H54 (cell line): ENCODE data around the gene RAMP1.
"Not testable (repeated sequence)": the region's sequence is repeated elsewhere in the genome, so short reads cannot be mapped to it uniquely, and the experiment has no call there.

Experiments
- DNase-seq: peaks from one replicate; pipeline ENCODE4 v3.0.0; 2011; ENCODE audit warnings: low spot score, mixed read lengths; ENCODE audit not compliant: insufficient read length
- FAIRE-seq: peaks from 3 replicates; lab custom pipeline; 2011; peaks lifted over from hg19 to GRCh38; lab: Jason Lieb, UNC
- POLR2A ChIP-seq: IDR thresholded peaks from 2 replicates; pipeline ENCODE4 v1.6.1; 2011; ENCODE audit warnings: low read depth, mild to moderate bottlenecking, low read length

RAMP1 gene

DNA sequence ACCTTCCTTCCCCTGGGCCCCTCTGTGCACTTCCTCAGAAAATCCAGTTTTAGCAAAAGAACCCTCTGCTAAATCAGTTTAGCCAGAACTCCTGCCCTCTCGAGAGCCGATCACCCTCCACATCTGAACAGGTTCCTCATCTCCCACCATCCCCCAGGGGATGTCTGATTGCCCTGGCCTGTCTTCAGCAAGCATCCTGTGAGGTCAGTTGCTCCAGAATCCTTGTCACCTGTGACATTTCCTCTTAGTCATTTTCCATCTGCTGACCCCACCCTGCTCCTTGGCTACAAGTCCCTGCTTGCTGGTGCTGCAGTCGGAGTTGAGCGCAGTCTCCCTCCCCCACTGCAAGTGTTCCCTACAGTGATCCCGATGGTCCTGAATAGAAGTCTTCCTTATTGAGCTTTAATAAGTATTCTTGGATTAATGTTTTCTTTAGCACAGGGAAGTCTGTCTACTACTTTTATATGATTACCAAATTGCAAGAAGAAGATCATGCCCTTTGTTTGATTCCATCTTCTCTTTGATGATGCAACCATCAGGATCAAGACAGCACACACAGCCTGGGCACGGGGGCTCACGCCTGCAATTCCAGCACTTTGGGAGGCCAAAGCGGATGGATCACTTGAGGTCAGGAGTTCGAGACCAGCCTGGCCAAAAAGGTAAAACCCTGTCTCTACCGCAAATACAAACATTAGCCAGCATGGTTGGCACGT is 76.5 kb downstream of the RAMP1 start:
- TF ChIP-seq POLR2A = no peak
- no peak for DNase-seq
- FAIRE-seq = no peak

DNA sequence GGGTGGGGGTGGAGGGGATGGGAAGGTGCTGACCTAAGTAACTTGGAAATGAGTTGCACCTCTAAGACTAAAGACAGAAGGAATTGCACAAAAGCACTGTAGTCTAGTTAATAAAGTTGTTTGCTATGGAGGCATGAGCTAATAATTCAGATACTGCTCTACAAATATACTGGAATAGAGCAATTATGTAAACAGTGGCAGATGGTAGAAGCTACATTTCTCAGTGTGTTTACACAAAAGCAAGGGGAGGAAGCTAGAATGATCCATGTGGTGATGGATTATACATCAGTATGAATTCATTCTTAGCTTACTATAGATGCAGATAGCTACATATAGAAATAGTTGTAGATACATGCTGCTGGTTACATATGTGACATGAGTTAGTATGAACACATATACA is 79.8 kb downstream of the RAMP1 start:
- DNase-seq = no peak
- FAIRE-seq = no peak

DNA sequence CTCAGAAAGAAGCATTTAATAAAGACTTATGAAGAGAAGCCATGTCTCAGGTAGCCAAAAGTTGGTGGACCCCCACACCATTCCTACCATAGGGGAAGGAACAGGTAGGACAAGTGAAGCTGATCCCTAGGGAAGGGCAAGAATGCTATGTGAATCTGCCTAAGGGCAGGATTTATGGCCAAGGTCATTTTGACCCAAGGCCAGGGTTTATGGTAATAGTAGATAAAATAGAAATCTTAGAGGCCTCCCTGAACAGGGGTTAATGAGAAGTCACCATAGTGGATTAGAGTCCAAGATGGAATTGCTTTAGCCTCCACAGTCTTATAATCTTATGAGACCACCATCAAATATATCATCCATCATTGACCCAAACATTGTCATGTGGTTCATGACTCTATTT is 81.4 kb downstream of the RAMP1 start:
- FAIRE-seq (no peak), DNase-seq (no peak)
- TF ChIP-seq POLR2A = no peak

More for the DNA sequence above, 79.8 kb downstream of the RAMP1 start:
- no peak for TF ChIP-seq POLR2A

- no peak for FAIRE-seq
Measured at GRCh38 chr2:237941239-237941638, 81.8 kb downstream of the RAMP1 start.

DNA sequence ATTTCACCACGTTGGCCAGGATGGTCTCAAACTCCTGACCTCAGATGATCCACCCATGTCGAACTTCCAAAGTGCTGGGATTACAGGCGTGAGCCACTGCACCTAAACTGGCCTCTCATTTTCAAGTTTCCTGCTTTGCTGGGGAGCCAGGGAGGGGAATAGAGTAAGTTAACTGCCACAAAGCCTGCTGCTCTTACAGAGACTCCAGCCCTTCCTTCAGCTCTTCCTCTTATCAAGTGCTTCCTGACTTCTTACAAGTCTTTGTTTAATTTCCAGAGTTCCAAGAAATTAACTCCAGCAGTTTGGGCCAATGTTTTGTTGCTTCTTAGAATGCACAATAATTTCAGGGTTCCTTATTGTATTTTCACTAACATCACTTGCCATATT is 83.1 kb downstream of the RAMP1 start:
- DNase-seq = no peak
- no peak for FAIRE-seq
- no peak for TF ChIP-seq POLR2A

More at GRCh38 chr2:237941239-237941638, 81.8 kb downstream of the RAMP1 start:
- no peak for DNase-seq
- no peak for TF ChIP-seq POLR2A

GRCh38 chr2:237943395-237944094 is 84.1 kb downstream of the RAMP1 start:
- no peak for DNase-seq
- no peak for TF ChIP-seq POLR2A
- FAIRE-seq = no peak

GRCh38 chr2:237944302-237944701 is 84.9 kb downstream of the RAMP1 start:
- DNase-seq (no peak), FAIRE-seq (no peak)
- no peak for TF ChIP-seq POLR2A

- no peak for TF ChIP-seq POLR2A
- DNase-seq = no peak
- FAIRE-seq = no peak
Measured at GRCh38 chr2:237946423-237946822, 87.0 kb downstream of the RAMP1 start.

DNA sequence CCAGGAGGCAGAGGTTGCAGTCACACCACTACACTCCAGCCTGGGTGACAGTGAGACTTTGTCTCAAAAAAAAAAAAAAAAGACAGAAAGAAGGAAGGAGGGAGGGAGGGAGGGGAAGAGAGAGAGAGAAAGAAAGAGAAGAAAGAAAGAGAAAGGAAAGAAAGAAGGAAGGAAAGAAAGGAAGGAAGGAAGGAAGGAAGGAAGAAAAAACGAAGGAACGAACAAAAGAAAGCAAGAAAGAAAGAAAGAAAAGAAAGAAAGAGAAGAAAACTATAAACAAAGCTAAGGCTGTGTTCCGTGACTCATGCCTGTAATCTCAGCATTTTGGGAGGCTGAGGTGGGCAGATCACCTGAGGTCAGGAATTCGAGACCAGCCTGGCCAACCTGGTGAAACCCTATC is 91.9 kb downstream of the RAMP1 start:
- FAIRE-seq, DNase-seq: not testable (repeated sequence)

- DNase-seq (no peak), FAIRE-seq (no peak)
- no peak for TF ChIP-seq POLR2A
Measured at GRCh38 chr2:237951878-237952277, 92.5 kb downstream of the RAMP1 start.

GRCh38 chr2:237952851-237953250 is 93.4 kb downstream of the RAMP1 start:
- FAIRE-seq (no peak), DNase-seq (no peak)
- no peak for TF ChIP-seq POLR2A

DNA sequence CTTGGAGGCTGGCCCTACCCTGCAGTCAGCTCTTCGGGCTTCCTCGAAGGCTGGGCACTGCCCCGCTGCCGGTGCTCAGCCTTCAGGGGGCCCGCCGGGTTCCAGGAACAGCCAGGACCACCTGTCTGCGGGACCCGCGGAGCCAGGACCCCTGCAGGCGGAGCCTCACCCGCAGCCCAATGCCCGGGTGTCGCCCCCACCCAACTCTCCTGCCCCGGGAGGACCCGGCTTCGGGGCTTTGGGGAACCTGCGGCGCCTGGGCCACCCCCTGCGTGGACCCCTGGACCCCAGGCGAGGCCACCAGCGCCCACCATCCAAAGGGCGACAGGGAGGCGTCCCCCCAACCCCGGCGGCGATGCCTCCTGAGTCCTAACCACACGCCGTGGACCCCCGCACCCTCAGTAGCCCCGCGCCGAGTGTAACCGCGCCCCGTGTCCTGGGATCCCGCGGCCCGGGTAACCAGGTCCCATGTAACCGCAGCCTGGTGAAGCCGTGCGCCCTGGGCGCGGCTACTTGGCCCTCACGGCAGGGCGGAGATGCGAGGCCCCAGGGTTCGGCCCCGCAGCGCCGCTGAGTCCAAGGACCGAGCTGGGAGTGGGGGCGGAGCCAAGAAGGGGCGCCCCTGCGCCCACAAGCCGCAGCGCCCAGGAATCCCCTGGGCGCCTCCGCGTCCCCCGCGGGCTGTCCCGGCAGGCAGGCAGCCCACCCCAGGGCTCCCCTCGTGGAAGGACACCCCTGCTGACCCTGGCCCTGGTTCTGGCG is 96.4 kb downstream of the RAMP1 start:
- no peak for DNase-seq
- no peak for TF ChIP-seq POLR2A
- no peak for FAIRE-seq

GRCh38 chr2:237956402-237956736 is 96.9 kb downstream of the RAMP1 start:
- no peak for TF ChIP-seq POLR2A
- FAIRE-seq (no peak), DNase-seq (no peak)

DNA sequence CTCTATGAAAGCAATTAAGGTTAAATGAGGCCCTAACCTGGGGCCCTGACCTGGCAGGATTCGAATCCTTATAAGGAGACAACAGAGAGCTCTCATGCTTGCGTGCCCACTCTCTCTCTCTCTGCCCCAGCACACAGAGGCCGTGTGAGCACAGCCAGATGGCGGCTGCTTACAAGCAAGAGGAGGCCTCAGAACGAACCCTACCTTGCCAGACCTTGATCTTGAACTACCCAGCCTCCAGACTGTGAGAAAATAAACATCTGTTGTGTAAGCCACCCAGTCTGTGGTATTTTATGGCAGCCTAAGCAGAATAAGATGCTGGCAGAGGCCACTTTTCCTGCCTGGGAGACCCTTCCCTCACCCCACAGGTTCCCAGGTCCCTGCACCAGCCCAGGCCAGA is 102.2 kb downstream of the RAMP1 start:
- no peak for FAIRE-seq
- TF ChIP-seq POLR2A = no peak
- DNase-seq = no peak
